ENCODE measurements around the gene AGBL3. TPM values are rescaled to one million over a fixed set of nuclear protein-coding genes. Genes with fewer than 3 reads are reported as not detected.
"Not testable (repeated sequence)": the region's sequence is repeated elsewhere in the genome, so short reads cannot be mapped to it uniquely, and the experiment has no call there.

AGBL3 gene
- total RNA-seq, 2 donors from 2014 or later = 2.2 to 2.8 TPM

- ATAC-seq = no peak
- Mint-ChIP-seq H3K27me3 (no peaks in the 10 kb centered on the region), H3K4me3 (no peak overlapping the region), H3K9me3 (peaks cover 3% of the 10 kb centered on the region), H3K27ac (peak overlapping the region; percentile 50 to 98), H3K36me3 (peaks cover 35% of the 10 kb centered on the region), H3K4me1 (ENCODE audit: low read depth in 2 of 2) (peaks cover 60 to 67% of the 10 kb centered on the region in 2 donors)
- DNase-seq (ENCODE audit: low spot score) = no peak
Measured at GRCh38 chr7:135164357-135165061, 178.2 kb downstream of the AGBL3 start.

DNA sequence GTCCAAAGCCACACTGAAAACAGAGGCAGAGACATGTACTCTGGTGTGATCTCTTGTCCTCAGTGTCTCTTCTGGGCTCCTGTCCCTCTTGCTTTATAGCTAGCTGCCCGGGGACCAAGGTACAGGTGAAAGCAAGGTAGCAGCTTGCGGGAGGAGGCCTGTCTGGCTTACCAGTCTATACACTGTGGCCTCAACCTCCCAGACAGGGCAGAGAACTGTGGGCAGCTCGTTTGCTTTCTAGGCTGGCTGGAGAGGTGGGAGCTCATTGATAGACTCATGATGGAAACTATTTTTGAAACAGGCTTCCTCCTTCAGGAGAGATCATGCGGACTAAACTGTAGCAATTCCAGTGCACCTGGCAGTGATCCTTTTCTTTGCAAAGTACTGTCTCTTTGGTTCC, 179.6 kb downstream of the AGBL3 start:
- Mint-ChIP-seq H3K36me3 (peaks cover 32% of the 10 kb centered on the region), H3K4me1 (ENCODE audit: low read depth in 2 of 2) (peaks cover 54 to 63% of the 10 kb centered on the region in 2 donors), H3K27ac (peak overlapping the region; percentile 97 to 98), H3K9me3 (peaks cover 3% of the 10 kb centered on the region), H3K27me3 (no peaks in the 10 kb centered on the region), H3K4me3 (no peak overlapping the region)
- ATAC-seq (no peak), DNase-seq (ENCODE audit: low spot score) (no peak)

DNA sequence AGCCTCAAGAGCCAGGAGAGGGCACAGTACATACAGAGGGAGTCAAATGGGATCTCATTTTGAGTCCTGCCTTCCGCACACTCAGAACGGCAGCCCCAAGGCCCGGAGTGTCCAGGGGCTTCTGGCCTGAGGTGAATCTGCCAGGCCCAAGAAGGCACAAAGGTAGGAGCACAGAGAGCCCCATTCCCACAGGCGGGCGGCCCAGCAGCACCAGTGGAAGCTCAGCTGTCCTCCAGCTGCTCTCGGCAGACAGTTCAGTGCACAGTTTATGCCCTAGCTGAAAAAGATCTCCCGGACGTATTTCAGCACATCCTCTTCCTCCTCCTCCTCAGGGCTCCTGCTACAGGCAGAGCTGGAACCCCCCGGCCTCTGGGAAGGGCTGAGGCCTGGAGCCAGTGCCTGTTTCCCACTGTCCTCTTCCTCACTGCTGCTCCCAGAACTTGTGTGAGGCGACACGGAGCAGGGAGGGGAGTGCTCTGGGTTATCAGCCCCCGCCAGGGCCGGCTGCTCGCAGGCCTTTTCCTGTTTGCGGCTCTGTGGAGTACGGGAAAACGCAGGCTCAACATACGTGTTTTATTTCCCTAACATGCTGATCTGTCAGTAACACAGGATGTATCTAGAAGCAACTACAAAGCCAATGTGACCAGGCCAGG, 180.2 kb downstream of the AGBL3 start:
- H3K27me3 Mint-ChIP-seq = no peaks in the 10 kb centered on the region
- ATAC-seq (no peak), DNase-seq (ENCODE audit: low spot score) (no peak)
- H3K4me3 Mint-ChIP-seq = no peak overlapping the region
- peak overlapping the region; percentile 97 to 98 for H3K27ac Mint-ChIP-seq
- H3K4me1 Mint-ChIP-seq (ENCODE audit: low read depth in 2 of 2) = peaks cover 52 to 60% of the 10 kb centered on the region in 2 donors
- H3K9me3 Mint-ChIP-seq = peaks cover 3% of the 10 kb centered on the region
- H3K36me3 Mint-ChIP-seq = peaks cover 28% of the 10 kb centered on the region

- peaks cover 19% of the 10 kb centered on the region for H3K36me3 Mint-ChIP-seq
- no peak for ATAC-seq
- H3K9me3 Mint-ChIP-seq = peaks cover under 1% of the 10 kb centered on the region
- no peak for DNase-seq (ENCODE audit: low spot score)
- H3K4me3 Mint-ChIP-seq = peak overlapping the region; percentile 88
- H3K27me3 Mint-ChIP-seq = no peaks in the 10 kb centered on the region
- H3K4me1 Mint-ChIP-seq (ENCODE audit: low read depth in 2 of 2) = peaks cover 50 to 56% of the 10 kb centered on the region in 2 donors
- H3K27ac Mint-ChIP-seq = peak overlapping the region; percentile 97 to 98
Measured at GRCh38 chr7:135167365-135167917, 181.1 kb downstream of the AGBL3 start.

- H3K27me3 Mint-ChIP-seq = no peaks in the 10 kb centered on the region
- peaks cover 14% of the 10 kb centered on the region for H3K36me3 Mint-ChIP-seq
- peak overlapping the region; percentile 97 to 98 for H3K27ac Mint-ChIP-seq
- ATAC-seq = no peak
- no peaks in the 10 kb centered on the region for H3K9me3 Mint-ChIP-seq
- H3K4me1 Mint-ChIP-seq (ENCODE audit: low read depth in 2 of 2) = peaks cover 48 to 56% of the 10 kb centered on the region in 2 donors
- H3K4me3 Mint-ChIP-seq = peak overlapping the region; percentile 88
- DNase-seq (ENCODE audit: low spot score) = no peak
Measured at GRCh38 chr7:135168001-135168400, 181.7 kb downstream of the AGBL3 start.

- Mint-ChIP-seq H3K4me1 (ENCODE audit: low read depth in 2 of 2) (peaks cover 48 to 56% of the 10 kb centered on the region in 2 donors), H3K4me3 (peak overlapping the region; percentile 88), H3K27ac (peak overlapping the region; percentile 97 to 98), H3K9me3 (no peaks in the 10 kb centered on the region), H3K27me3 (no peaks in the 10 kb centered on the region), H3K36me3 (peaks cover 14% of the 10 kb centered on the region)
- ATAC-seq = no peak
- DNase-seq (ENCODE audit: low spot score) = no peak
Measured at GRCh38 chr7:135168489-135169140, 182.3 kb downstream of the AGBL3 start.

GRCh38 chr7:135169141-135169963, 183.0 kb downstream of the AGBL3 start:
- peaks cover 48 to 54% of the 10 kb centered on the region in 2 donors for H3K4me1 Mint-ChIP-seq (ENCODE audit: low read depth in 2 of 2)

DNA sequence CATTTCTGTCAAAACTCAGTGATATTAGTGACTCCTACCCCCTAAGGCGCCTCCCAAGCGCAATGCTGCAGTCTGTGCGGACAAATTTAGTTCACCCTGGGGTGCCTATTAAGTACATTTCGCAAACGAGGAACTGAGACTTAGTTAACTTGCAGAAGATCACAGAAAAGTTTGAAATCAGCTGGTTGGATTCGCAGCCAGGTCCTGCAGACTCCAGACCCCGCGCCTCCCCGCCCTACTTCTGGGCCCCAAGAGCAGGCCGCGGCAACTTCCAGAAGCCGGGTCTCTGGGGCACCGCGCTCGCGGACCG, 183.6 kb downstream of the AGBL3 start:
- Mint-ChIP-seq H3K4me1 (ENCODE audit: low read depth in 2 of 2) (peaks cover 48 to 54% of the 10 kb centered on the region in 2 donors), H3K27me3 (no peaks in the 10 kb centered on the region), H3K36me3 (peaks cover 14% of the 10 kb centered on the region), H3K4me3 (peak overlapping the region; percentile 88), H3K27ac (peak overlapping the region; percentile 97 to 98), H3K9me3 (no peaks in the 10 kb centered on the region)
- ATAC-seq = no peak
- no peak for DNase-seq (ENCODE audit: low spot score)

More at GRCh38 chr7:135169141-135169963, 183.0 kb downstream of the AGBL3 start:
- DNase-seq (ENCODE audit: low spot score) (peak; percentile 72), ATAC-seq (peak in 1 of 2 donors; percentile 53)
- peaks cover 14% of the 10 kb centered on the region for H3K36me3 Mint-ChIP-seq
- H3K27me3 Mint-ChIP-seq = no peaks in the 10 kb centered on the region
- no peaks in the 10 kb centered on the region for H3K9me3 Mint-ChIP-seq
- peak overlapping the region; percentile 88 for H3K4me3 Mint-ChIP-seq
- peak overlapping the region; percentile 97 to 98 for H3K27ac Mint-ChIP-seq

DNA sequence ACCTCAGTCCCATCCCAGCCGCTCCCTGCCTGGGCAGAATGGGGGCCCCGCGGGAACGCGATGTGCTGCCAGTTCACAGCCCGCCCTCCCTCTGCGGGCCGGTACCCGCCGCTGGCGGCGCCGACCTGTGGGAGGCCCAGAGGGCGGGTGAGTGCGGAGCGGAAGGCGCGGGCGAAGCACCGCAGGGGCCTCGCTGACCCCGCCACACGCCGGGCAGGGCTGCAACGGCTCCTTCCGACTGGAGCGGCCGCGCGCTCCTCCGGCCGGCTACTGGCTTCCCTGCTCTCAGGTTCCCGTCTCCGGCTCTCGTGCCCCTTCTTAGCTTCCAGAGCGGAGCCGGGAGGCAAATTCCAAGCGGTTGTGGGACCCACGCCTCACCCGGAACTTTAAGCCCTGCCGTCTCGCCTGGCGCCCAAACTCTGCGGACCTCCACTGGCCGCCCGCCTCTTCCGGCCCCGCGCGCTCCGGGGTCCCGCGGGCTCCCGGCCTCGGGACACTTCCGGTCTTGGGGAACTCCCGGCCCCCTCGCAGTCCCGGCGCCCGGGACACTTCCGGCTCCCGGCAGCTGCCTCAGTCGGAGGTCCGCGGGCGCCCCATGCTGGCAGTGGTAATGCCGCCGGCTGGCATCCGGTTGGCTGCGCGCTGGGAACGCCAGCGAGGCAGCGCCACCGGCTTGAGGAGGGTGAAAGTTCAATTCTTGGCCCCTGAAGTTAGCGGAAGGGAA, 184.1 kb downstream of the AGBL3 start, which contains the start of gene CYREN:
Gene CYREN (minus strand): TSS at position 434 of the 724 bp plus-strand sequence. CDS start 1,785 bp downstream, outside the sequence.
- peak within 1 kb of the TSS; percentile 88 for H3K4me3 Mint-ChIP-seq
- H3K27me3 Mint-ChIP-seq = no peaks in the 10 kb centered on the region
- peak within 1 kb of the TSS; percentile 97 to 98 for H3K27ac Mint-ChIP-seq
- H3K4me1 Mint-ChIP-seq (ENCODE audit: low read depth in 2 of 2) = peaks cover 48 to 51% of the 10 kb centered on the region in 2 donors
- peaks cover 14% of the 10 kb centered on the region for H3K36me3 Mint-ChIP-seq
- DNase-seq (ENCODE audit: low spot score) = peak; percentile 97
- no peaks in the 10 kb centered on the region for H3K9me3 Mint-ChIP-seq
- ATAC-seq = peak; percentile 94 to 97

DNA sequence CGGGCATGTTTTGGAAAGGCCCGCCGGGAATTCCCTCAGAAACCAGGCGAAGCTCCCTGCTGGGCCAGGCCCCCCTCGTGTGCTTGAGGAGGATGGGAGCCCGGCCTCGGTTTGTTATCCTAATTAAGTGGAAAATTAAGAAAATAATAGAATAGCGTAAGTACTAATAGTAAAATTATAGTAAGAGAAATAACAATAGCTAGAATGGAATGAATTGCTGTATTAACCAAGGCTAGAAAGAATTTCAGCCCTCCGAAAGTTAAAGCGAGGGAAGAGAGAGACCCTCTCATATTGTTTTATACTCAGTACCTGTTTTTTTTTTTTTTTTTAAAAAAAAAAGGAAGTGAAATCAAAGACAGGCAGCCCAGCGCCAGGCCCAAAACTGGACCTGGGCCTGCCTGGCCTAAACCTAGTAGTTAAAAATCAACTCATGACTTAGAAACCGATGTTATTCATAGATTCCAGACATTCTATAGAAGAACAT, 184.7 kb downstream of the AGBL3 start:
- Mint-ChIP-seq H3K36me3 (peaks cover 14% of the 10 kb centered on the region), H3K27ac (peak overlapping the region; percentile 97 to 98), H3K4me3 (peak overlapping the region; percentile 88), H3K4me1 (ENCODE audit: low read depth in 2 of 2) (peaks cover 48% of the 10 kb centered on the region in 2 donors)
- H3K9me3 Mint-ChIP-seq; DNase-seq (ENCODE audit: low spot score); ATAC-seq; H3K27me3 Mint-ChIP-seq: not testable (repeated sequence)

DNA sequence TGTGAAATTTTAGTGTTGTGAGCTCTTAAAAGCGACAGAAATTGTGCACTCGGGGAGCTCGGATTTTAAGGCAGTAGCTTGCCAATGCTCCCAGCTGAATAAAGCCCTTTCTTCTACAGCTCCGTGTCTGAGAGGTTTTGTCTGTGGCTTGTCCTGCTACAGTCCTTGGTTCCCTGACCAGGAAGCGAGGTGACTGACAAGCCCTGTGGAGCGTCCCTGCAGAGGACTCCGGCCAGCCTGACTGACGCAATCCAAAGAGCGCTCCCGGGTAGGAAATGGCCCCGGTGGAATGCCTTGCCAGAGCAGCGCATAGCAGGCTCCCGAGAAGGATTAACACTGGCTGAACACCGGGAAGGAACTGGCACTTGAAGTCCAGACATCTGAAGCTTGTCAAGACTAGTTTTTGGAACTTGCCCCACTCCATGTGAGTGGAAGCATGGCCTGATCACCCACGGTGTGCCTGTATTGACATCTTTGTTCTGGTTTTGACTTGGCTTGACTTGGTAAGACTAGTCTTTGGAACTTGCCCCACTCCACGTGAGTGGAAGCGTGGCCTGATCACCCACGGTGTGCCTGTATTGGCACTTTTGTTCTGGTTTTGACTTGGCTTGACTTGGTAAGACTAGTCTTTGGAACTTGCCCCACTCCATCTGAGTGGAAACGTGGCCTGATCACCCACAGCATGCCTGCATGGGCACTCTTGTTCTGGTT, 185.4 kb downstream of the AGBL3 start:
- Mint-ChIP-seq H3K27ac (peak overlapping the region; percentile 97 to 98), H3K4me3 (peak overlapping the region; percentile 88), H3K4me1 (ENCODE audit: low read depth in 2 of 2) (peaks cover 44 to 46% of the 10 kb centered on the region in 2 donors), H3K36me3 (peaks cover 14% of the 10 kb centered on the region)
- not testable (repeated sequence) for DNase-seq (ENCODE audit: low spot score); H3K27me3 Mint-ChIP-seq; ATAC-seq; H3K9me3 Mint-ChIP-seq

DNA sequence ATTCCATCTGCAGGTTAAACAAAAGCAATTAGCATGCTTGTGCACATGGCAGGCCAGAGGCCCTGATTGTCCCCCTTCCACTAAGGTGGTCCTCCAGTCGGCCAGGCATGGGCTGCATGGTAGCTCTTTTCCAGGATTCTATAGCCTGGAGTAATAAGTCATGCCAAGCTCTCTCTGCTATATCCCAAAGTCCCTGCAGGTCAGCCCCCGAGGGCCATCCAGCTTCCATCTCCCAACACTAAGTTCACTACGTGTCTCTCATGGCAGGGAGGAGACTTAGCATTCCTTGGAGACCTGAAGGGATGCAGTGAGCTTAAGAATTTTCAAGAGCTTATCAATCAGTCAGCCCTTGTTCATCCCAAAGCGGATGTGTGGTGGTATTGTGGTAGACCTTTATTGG, 187.6 kb downstream of the AGBL3 start:
- not testable (repeated sequence) for ATAC-seq; DNase-seq (ENCODE audit: low spot score); H3K27me3 Mint-ChIP-seq; H3K9me3 Mint-ChIP-seq; H3K4me3 Mint-ChIP-seq
- Mint-ChIP-seq H3K4me1 (ENCODE audit: low read depth in 2 of 2) (peaks cover 23 to 25% of the 10 kb centered on the region in 2 donors), H3K36me3 (peaks cover 14% of the 10 kb centered on the region), H3K27ac (peak overlapping the region in 1 of 2 donors; percentile 61)

Data from natural killer cell treated with Interleukin-12 subunit alpha and Interleukin-12 subunit beta and Interleukin-15 and Interleukin-18, amount 100 ng/mL, for 72 hours (primary cell).